Stimulated activated CD8-positive, alpha-beta memory T cell treated with anti-CD3 and anti-CD28 coated beads, Interleukin-12 subunit alpha, Interleukin-12 subunit beta, amount 100 ng/mL, for 4 hours (primary cell): ENCODE data around the gene CDH8.
"Not testable (repeated sequence)": the region's sequence is repeated elsewhere in the genome, so short reads cannot be mapped to it uniquely, and the experiment has no call there.

Experiments
- DNase-seq: peaks from one replicate; pipeline ENCODE4 v3.0.0-alpha.2; 2020; ENCODE audit warnings: low read depth

Gene CDH8

DNA sequence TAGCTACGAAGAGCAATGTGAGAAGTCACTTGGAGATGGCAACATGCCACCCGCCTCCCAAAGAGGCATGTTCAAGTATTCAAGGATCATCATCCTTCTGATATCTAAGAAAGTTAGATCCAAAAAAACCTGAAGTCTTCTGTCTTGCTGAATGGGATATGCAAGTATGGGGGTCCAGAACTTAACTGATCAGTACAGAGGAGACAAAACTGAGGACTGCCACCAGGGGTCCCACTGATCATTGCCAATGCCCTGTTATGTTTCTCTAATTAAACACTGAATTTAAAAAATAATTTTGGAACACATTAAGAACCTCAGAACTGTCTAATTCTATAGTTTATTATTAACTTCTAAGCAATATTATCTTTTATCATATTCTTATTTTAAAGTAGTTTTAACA is 99.7 kb downstream of the CDH8 start:
- no peak for DNase-seq

DNA sequence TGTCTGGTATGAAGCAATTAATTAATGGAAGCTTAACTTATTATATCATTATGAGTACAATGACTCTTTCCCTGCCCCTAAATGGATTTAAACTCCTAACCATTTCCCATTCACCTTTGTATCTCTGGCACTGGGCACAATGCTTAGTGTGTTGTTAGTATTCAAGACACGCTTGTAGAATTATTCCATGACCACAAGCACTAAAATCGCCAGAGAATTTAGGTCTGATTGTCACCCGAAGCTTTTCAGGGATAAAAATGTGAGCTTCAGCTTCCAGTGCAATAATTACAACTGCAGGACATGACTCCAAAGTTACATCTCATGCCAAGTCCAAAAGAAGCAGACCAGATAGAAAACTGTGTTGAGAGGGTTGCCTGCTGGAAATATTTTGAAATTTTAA is 101.6 kb downstream of the CDH8 start:
- no peak for DNase-seq

DNA sequence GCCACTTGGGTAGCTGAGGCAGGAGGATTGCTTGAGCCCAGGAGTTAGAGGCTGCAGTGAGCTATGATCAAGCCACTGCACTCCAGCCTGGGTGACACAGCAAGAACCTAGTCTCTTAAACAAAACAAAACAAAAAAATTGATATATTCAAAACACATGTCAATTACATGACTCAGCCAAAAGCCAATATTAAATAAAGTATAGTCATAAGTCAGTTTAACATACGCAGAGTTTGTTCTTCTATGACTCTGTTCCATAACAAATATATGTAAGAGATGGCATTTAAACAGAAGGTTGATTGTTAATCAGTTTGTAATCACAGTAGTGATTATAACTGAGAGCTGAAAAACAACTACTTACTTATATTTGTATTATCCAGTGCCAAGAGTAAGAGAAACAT is 106.5 kb downstream of the CDH8 start:
- no peak for DNase-seq

DNA sequence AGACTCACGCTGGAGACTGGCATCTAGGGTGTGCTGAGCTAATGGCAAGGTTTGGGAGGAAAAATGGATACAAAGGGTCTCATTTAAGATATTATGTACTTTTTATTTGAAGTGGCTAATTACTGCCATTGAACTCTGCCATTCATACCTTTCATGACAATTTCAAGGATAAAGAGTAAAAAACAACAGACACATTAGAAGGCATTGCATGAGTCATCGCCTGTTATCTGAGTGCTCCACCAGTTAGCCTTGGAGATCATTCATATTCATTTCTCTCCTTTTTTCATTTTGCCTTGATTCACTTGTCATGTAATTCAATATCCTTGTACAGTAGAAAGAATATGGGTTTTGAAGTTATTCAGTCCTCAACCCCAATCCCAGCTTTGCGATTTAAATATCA is 109.5 kb downstream of the CDH8 start:
- DNase-seq = no peak

DNA sequence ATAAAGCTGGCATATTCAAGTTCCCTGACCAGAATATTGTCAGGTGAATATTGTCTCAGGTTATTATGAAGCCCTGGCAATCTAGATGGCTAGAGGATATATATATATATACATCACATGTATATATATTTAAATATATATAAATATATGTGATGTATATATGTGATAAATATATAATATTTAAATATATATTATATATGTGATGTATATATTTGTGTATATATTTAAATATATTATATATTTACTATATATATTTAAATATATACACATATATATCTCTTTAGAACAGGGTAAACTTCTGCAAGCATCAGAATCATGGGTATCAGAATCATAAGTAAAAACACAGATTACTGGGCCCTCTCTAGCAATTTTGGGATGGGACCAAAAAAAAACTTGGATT is 112.6 kb downstream of the CDH8 start:
- no peak for DNase-seq

DNA sequence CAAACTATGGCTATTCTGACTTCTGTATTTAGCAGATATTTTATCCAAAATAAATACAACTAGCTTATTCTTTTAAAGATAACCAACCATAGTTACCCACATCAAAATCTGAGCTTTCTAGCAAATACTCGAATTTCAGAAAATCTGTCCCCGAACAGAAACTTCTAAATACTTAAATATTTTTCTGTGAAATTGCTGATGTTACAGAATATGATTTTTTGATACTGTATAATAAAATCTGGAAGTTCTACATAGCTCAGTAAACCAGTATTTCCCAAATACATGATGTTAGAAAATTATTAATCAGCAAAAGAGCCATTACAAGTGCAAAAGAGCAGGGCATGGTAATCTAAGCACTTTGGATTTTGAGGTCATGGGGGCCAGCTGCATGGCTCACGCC is 114.9 kb downstream of the CDH8 start:
- no peak for DNase-seq

DNA sequence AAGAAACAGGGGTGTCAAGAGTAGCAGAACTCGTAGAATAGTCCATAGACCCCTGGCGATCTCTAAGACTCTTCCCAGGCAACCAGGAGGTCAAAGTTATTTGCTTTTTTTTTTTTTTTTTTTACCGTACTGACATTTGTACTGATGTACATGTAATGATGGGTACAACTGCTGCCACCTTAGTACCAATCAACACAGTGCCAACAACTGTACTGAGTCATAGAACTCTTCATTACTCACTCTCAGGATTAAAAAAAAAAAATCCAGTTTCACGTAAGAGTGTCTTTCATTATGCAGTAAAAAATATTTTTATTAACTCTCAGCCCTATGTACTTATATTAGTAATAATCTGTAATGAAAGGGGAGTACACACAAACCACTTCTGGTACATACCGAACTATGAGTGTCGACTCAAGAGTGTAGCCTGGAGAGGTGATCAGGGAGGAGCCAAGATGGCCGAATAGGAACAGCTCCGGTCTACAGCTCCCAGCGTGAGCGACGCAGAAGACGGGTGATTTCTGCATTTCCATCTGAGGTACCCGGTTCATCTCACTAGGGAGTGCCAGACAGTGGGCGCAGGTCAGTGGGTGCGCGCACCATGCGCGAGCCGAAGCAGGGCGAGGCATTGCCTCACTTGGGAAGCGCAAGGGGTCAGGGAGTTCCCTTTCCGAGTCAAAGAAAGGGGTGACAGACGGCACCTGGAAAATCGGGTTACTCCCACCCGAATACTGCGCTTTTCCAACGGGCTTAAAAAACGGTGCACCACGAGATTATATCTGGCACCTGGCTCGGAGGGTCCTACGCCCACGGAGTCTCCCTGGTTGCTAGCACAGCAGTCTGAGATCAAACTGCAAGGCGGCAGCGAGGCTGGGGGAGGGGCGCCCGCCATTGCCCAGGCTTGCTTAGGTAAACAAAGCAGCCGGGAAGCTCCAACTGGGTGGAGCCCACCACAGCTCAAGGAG is 118.1 kb downstream of the CDH8 start:
- not testable (repeated sequence) for DNase-seq

GRCh38 chr16:61915569-61915968 is 120.7 kb downstream of the CDH8 start:
- no peak for DNase-seq

GRCh38 chr16:61909074-61909473 is 127.2 kb downstream of the CDH8 start:
- DNase-seq = no peak

- DNase-seq = no peak
Observed at GRCh38 chr16:61908426-61908825, 127.8 kb downstream of the CDH8 start.

DNA sequence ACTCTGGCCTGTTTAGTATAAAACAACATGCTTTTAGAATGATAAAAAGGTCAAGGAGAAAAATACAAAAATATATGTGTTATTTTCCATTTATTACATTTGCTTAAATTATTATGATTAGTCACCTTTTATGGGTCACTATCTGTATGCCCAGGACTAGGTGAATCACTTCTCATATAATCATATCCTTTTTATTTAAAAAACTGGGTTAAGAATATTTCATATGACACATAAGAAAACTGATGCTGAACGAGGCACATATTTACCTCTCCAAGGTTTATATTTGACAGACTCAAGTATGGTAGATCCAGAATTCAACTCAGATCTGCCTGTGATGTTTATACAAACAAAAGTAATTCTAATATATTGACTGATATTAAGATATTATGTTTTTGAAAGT is 134.5 kb downstream of the CDH8 start:
- DNase-seq = no peak

- DNase-seq = no peak
Observed at GRCh38 chr16:61900482-61900881, 135.8 kb downstream of the CDH8 start.

DNA sequence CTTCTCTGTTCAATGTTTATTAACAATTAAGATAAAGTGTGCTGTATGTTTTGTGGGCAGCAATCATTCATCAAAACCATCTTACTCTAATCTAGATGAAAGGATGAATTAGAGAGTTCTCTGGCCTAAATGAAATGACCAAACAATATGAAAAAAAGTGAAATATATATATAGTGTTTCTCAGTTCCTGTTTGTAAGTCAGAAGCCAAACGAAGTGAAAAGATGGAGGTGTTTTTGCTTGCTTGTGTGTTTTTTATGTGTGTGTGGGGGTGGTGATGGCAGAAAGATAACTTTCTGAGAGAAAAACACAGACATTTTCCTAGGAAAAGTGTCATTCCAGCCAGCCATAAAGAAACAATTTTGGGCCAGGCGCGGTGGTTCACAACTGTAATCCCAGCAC is 138.6 kb downstream of the CDH8 start:
- DNase-seq = no peak

- no peak for DNase-seq
Observed at GRCh38 chr16:61892531-61892930, 143.7 kb downstream of the CDH8 start.

DNA sequence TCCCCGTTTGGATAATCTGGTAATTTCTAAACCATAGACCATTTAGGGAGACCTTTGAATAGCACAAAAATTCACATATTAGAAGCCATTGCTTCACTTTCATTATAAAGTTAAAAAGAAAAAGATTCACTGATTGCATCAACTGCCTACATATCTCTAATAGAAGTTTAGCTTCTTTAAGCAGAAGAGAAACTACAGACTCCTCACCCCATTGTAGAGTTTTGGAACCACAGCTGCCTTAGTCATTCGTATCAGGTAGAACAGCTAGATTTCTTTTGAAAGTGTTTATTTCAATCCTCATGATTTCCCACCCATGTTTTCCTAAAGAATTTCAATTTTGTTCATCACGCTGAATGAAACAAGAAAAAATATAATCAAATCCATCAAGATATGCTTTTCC is 144.8 kb downstream of the CDH8 start:
- no peak for DNase-seq

GRCh38 chr16:61890386-61890785 is 145.9 kb downstream of the CDH8 start:
- no peak for DNase-seq

DNA sequence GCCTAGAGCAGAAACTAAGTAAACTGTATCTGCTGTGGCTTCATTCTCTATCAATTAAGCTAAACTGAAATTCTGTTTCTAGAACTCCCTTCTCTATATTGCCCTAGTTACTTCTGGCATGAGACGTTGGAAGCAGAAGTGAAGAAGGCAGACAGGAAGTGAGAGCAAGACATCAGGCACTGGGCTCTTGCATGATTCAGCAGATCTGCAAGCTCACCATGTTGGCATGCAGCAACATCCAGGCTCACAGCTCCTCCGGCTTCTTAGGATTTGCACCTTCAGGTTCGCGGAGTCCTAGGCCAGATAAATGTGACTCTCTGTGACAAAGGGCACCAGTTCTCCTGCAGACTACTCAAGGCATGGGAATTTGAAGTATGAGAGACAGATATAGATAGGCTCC is 148.3 kb downstream of the CDH8 start:
- DNase-seq = no peak

DNA sequence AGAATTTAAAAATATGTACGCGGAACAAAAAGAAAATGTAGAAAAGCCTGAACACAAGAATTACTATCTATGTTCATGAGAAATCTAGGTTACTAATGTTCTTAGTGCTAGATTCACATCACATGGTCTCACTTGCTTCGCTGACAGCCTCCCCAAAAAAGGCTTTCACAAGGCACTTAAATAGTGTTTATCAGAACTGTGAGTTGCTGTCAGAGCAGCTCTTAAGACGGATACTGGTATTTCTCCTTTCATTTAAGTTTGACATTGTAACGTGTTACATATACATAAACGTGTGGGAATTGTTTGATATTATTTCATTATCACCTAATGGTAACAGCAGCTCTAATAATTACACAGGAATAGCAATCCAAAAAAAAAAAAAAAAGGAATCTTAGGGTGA is 150.9 kb downstream of the CDH8 start:
- no peak for DNase-seq

GRCh38 chr16:61879306-61879705 is 156.9 kb downstream of the CDH8 start:
- no peak for DNase-seq

- no peak for DNase-seq
Observed at GRCh38 chr16:61877436-61877835, 158.8 kb downstream of the CDH8 start.

GRCh38 chr16:61872778-61873119 is 163.5 kb downstream of the CDH8 start:
- DNase-seq = no peak

DNA sequence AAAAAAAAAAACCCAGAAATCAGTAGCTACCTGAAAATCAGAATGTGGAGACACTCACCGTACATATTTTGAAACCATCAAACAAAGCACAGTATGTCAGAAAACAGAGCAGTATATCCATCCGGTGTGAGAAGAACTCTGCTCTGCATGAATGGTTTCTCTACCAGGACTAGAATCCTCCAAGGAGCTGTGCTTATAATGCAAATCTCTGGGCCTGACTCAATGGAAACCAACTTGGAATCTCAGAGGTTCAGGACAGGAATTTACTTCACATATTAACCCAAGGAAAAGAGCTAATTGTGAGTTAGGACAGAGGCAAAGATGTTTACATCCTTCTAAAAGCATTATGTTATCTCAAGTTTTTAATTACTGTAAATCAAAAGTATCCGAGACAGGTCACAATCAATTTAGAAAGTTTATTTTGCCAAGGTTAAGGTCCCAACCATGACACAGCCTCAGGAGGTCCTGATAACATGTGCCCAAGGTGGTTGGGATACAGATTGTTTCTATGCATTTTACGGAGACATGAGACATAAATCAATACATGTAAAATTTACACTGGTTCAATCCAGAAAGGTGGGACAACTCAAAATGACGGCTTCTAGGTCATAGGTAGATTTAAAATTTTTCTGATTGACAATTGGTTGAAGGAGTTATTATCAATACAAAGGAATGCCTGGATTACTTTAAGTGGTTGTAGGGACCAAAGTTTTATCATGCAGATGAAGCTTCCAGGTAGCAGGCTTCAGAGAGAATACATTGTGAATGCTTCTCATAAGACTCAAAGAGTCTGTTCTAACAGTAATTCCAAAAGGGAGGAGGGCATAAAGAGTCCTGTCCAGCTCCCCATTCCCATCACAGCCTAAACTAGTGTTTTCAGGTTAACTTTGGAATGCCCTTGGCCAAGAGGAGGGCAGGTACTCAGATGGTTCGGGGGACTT is 164.1 kb downstream of the CDH8 start:
- DNase-seq = no peak
